SK-N-MC (cell line): ENCODE measurements around the gene NOP9.

Source experiments
- DNase-seq: peaks from one replicate; pipeline ENCODE4 v3.0.0-alpha.2; 2011; ENCODE audit warnings: low read depth, low spot score
- H3K27ac ChIP-seq: fragments of 200-600 bp; sonication (generic); 2 replicates; pipeline ENCODE4 v1.5.1; 2016; ENCODE audit warnings: mixed run types
- H3K36me3 ChIP-seq: fragments of 200-600 bp; sonication (generic); 2 replicates; pipeline ENCODE4 v1.6.1; 2017; ENCODE audit warnings: antibody characterized with exemption, low read length, mixed read lengths; ENCODE audit not compliant: insufficient read depth
- H3K4me3 ChIP-seq: fragments of 200-600 bp; sonication (generic); 2 replicates; pipeline ENCODE4 v1.5.1; 2016
- H3K9ac ChIP-seq: fragments of 200-600 bp; sonication (generic); 2 replicates; pipeline ENCODE4 v1.8.0; 2017; ENCODE audit warnings: mixed run types, mixed read lengths; ENCODE audit not compliant: insufficient read length
- H3K9me3 ChIP-seq: fragments of 200-600 bp; sonication (generic); 2 replicates; pipeline ENCODE4 v1.6.1; 2017; ENCODE audit warnings: low read depth, mild to moderate bottlenecking, antibody characterized with exemption, low read length, moderate library complexity, mixed read lengths
- EZH2 ChIP-seq: fragments of 200-600 bp; sonication (generic); IDR thresholded peaks from one replicate; pipeline ENCODE4 v1.6.1; 2017; ENCODE audit warnings: antibody characterized with exemption
- FOXP2 ChIP-seq: optimal IDR thresholded peaks from 2 replicates; pipeline ENCODE3; 2011; ENCODE audit warnings: mild to moderate bottlenecking, moderate library complexity; ENCODE audit not compliant: insufficient read depth; ENCODE audit errors: extremely low read length, control extremely low read depth
- POLR2AphosphoS5 ChIP-seq: IDR thresholded peaks from 2 replicates; pipeline ENCODE4 v1.6.1; 2012; ENCODE audit warnings: mild to moderate bottlenecking, low read depth, low read length, borderline replicate concordance

NOP9 gene

GRCh38 chr14:24296341-24297157, 3.1 kb upstream of the NOP9 start:
- Histone ChIP-seq H3K9me3 (no peaks in the 10 kb centered on the region), H3K9ac (peak overlapping the region; percentile 37), H3K27ac (no peak overlapping the region), H3K36me3 (peaks cover 2% of the 10 kb centered on the region; the same call in 1 of the 2 replicates), H3K4me3 (no peak overlapping the region)
- TF ChIP-seq POLR2AphosphoS5 (no peak), EZH2 (no peak), FOXP2 (no peak)
- peak; percentile 35 for DNase-seq

DNA sequence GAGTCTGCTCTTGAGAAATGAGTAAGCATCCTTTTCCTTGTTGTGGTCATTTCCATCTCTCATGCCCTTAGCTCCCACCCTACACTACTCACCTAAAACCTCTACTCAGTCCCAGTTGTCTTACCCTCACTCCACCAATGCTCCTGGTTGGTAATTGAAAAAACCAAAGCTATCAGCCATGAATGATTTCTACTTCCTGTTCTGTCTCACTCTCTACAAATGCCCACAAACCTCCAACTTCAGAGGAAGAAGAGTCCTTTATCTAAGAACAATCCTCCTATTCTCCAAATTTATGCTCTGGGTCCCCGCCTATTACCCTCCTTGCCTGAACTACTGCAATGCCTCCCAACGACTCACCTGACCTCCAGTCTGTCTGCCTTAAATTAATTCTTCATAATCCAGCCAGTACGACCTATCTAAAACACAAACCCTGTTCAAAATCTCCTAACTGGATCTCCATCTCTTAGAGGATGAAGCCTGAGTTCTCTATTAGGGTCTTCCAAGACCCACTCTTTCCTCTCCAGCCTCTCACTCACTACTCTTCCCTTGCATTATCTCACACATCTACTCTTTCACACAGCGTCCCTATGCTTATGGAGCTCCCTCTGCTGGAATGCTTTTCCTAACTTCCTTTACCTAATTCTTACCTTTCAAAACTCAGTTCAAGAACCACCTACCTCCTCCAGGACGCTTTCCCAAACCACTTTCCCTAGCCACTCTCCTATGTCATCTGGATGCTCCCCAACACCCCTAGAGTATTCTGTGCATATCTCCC, 2.3 kb upstream of the NOP9 start:
- no peak overlapping the region for H3K27ac ChIP-seq
- DNase-seq, result peak; percentile 10

DNA sequence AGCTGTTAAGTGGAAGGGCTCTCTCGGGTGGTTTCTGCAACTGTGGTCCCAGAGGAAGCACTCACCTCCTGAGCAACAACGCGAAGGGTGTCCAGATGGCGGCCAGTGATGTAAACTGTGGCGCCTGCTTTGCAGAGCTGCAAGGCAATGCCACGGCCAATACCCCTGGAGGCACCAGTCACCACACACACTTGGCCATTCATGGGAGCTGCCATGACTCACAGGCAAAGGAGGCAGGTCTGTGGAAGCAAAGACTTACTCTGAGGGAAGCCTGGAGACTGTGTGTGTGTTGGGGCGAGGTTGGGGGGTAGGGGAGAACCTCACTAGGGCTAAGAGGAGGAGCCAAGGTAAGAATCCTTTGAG, 777 bp upstream of the NOP9 start:
- Histone ChIP-seq H3K36me3 (peaks cover 25% of the 10 kb centered on the region), H3K27ac (no peak overlapping the region), H3K9ac (peak overlapping the region; percentile 74), H3K9me3 (no peaks in the 10 kb centered on the region), H3K4me3 (peak overlapping the region; percentile 96)
- no peak for TF ChIP-seq POLR2AphosphoS5
- TF ChIP-seq FOXP2, result no peak
- TF ChIP-seq EZH2, result no peak
- no peak for DNase-seq

More for the DNA sequence above, 2.3 kb upstream of the NOP9 start:
- H3K9ac ChIP-seq, result no peak overlapping the region
- TF ChIP-seq EZH2 (no peak), POLR2AphosphoS5 (no peak), FOXP2 (no peak)
- H3K4me3 ChIP-seq, result no peak overlapping the region
- H3K36me3 ChIP-seq, result peaks cover 11% of the 10 kb centered on the region; the same call in 1 of the 2 replicates
- H3K9me3 ChIP-seq, result no peaks in the 10 kb centered on the region

DNA sequence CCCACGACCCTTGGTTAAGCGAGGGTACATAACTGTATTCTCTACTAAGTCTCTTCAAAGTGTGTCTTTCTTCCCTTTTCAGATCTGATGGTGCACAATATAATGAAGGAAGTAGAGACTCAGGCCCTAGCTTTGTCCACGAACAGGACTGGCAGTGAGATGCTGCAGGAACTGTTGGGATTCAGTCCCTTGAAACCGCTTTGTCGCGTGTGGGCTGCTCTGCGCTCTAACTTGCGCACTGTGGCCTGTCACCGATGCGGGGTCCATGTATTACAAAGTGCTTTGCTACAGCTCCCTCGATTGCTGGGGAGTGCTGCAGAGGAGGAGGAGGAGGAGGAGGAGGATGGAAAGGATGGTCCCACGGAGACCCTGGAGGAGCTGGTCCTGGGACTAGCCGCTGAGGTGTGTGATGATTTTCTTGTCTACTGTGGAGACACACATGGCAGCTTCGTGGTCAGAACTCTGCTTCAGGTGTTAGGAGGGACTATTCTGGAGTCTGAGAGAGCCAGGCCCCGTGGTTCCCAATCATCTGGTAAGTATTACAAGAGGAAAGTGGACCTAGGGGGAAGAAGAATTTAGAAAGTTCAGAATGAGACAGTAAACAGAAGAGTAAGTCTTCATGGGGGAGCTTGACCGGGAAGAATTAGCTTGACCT, 803 bp downstream of the NOP9 start:
- Histone ChIP-seq H3K9me3 (no peaks in the 10 kb centered on the region), H3K4me3 (peak overlapping the region; percentile 96), H3K27ac (no peak overlapping the region), H3K36me3 (peaks cover 41% of the 10 kb centered on the region), H3K9ac (peak overlapping the region; percentile 74)
- no peak for DNase-seq
- no peak for TF ChIP-seq FOXP2
- no peak for TF ChIP-seq POLR2AphosphoS5
- TF ChIP-seq EZH2, result no peak

GRCh38 chr14:24304019-24304387, 4.4 kb downstream of the NOP9 start:
- Histone ChIP-seq H3K36me3 (peaks cover 55% of the 10 kb centered on the region), H3K9me3 (no peaks in the 10 kb centered on the region), H3K27ac (no peak overlapping the region), H3K9ac (no peak overlapping the region), H3K4me3 (no peak overlapping the region)
- DNase-seq, result no peak
- no peak for TF ChIP-seq POLR2AphosphoS5
- no peak for TF ChIP-seq FOXP2
- no peak for TF ChIP-seq EZH2

DNA sequence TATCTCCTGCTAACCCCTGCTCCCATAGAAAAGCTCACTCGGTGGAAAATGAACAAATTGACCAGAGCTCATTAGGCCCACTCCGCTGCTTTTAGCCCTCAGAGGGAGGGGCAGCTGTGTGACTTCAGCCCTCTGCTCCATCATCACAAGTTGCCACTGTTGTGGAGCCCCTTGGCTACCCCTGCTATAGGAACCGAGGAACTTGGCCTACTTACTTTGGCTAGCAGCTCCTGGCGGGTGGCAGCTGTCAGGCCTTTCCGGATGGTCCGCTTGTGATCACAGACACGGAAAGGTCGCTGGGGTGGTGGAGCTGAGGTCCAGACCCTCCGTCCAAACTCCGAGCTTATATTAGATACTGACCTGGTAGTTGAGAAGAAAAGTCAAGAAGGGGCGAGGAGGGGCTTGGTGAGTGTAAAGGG, 7.5 kb downstream of the NOP9 start:
- no peak overlapping the region for H3K27ac ChIP-seq
- H3K36me3 ChIP-seq, result peaks cover 46% of the 10 kb centered on the region
- no peak for TF ChIP-seq POLR2AphosphoS5
- TF ChIP-seq EZH2, result no peak
- TF ChIP-seq FOXP2, result no peak

GRCh38 chr14:24307575-24308341, 8.1 kb downstream of the NOP9 start, which contains the start of gene CIDEB:
CIDEB (minus strand) TSS chr14:24307977; CDS start chr14:24307858, 119 bp downstream.
- Histone ChIP-seq H3K4me3 (no peak within 1 kb of the TSS), H3K9me3 (no peaks in the 10 kb centered on the region), H3K9ac (no peak within 1 kb of the TSS), H3K36me3 (peaks cover 40% of the 10 kb centered on the region), H3K27ac (no peak within 1 kb of the TSS)
- no peak for DNase-seq
- TF ChIP-seq POLR2AphosphoS5 (no peak), EZH2 (no peak), FOXP2 (no peak)

More for the DNA sequence above, 7.5 kb downstream of the NOP9 start:
- H3K4me3 ChIP-seq, result no peak overlapping the region
- H3K9me3 ChIP-seq, result no peaks in the 10 kb centered on the region
- DNase-seq, result no peak
- no peak overlapping the region for H3K9ac ChIP-seq
